Measurements from ENCODE around the gene PRICKLE1. TPM values are rescaled to one million over a fixed set of nuclear protein-coding genes. Genes with fewer than 3 reads are reported as not detected.

PRICKLE1 gene
- total and polyA plus RNA-seq, 7 experiments from 2014 or later = 0.10 to 1.2 (median 0.34) TPM; not detected in 4

DNA sequence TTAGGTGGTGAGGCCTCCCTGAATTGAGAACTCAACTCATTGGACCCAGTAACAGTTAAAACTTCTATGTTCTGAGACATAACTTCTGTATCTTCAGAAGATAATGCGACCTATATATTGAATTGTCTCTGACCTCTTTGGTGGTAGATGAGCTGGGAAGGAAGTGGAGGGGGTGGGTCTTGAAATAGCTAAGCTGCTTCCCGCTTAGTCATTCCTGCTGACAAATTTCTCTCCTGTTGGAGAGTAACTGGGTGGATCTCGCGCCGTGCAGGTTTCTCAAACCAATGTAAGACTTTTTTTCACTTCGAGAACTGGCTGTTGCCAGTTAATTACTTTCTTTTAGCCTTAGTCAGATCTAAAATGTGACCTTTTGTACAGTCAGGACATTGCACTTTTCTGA lies 162.8 kb downstream of the PRICKLE1 start:
- Mint-ChIP-seq H3K4me1 (peaks cover 4 to 20% (median 11%) of the 10 kb centered on the region in 7 donors), H3K9me3 (no peaks in the 10 kb centered on the region), H3K4me3 (no peak overlapping the region), H3K36me3 (peaks cover 15 to 56% (median 44%) of the 10 kb centered on the region in 5 donors), H3K27ac (peak overlapping the region in 1 of 9 donors; percentile 5), H3K27me3 (no peaks in the 10 kb centered on the region)
- H3K27ac ChIP-seq (ENCODE audit: low read depth, low read length) = no peak overlapping the region
- no peak overlapping the region for H3K4me3 ChIP-seq (ENCODE audit: low read length)
- no peaks in the 10 kb centered on the region for H3K4me1 ChIP-seq (ENCODE audit: control insufficient read depth in 2 of 2, insufficient read depth in 2 of 2, low read length in 2 of 2)
- ChIA-PET POLR2A (no interaction called here), CTCF (no interaction called here)
- ATAC-seq (no peak), DNase-seq (no peak)
- no peaks in the 10 kb centered on the region for H3K9me3 ChIP-seq (ENCODE audit: control insufficient read depth in 2 of 3, low read length in 3 of 3)
- intact Hi-C loops (cut with micrococcal nuclease) = no loop called here
- no peaks in the 10 kb centered on the region for H3K27me3 ChIP-seq (ENCODE audit: control insufficient read depth in 2 of 2, insufficient read depth in 2 of 2, low read length in 2 of 2)
- H3K36me3 ChIP-seq (ENCODE audit: control insufficient read depth in 2 of 3, insufficient read depth in 3 of 3, low read length in 3 of 3) = peaks cover 0 to 17% (median 0%) of the 10 kb centered on the region in 3 experiments

DNA sequence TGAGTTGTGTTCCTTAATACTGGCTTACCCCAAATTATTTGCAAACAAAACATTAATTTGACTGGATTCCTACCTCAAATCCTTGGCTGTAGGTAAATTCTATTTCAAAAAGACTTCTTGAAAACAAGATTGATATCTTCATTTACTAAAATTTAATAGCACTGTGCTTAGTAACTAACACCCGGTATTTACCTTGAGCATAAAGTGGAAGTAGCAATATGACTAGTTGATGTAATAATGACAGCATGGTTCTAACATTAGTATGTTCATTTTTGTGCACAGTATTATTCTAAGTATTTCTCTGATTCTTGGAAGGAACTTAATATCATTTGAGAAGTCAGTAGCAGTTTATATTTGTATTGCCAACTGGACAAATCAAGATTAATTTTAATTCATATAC lies 166.8 kb downstream of the PRICKLE1 start:
- H3K9me3 Mint-ChIP-seq = no peaks in the 10 kb centered on the region
- Histone ChIP-seq H3K4me3 (ENCODE audit: low read length) (no peak overlapping the region), H3K27me3 (ENCODE audit: control insufficient read depth in 2 of 2, insufficient read depth in 2 of 2, low read length in 2 of 2) (no peaks in the 10 kb centered on the region), H3K36me3 (ENCODE audit: control insufficient read depth in 2 of 3, insufficient read depth in 3 of 3, low read length in 3 of 3) (peaks cover 0 to 4% (median 0%) of the 10 kb centered on the region in 3 experiments), H3K27ac (ENCODE audit: low read depth, low read length) (no peak overlapping the region), H3K4me1 (ENCODE audit: control insufficient read depth in 2 of 2, insufficient read depth in 2 of 2, low read length in 2 of 2) (no peaks in the 10 kb centered on the region), H3K9me3 (ENCODE audit: control insufficient read depth in 2 of 3, low read length in 3 of 3) (no peaks in the 10 kb centered on the region)
- ATAC-seq (no peak), DNase-seq (no peak)
- POLR2A ChIA-PET = no interaction called here
- H3K4me3 Mint-ChIP-seq = no peak overlapping the region
- peaks cover 11 to 40% (median 25%) of the 10 kb centered on the region in 5 donors for H3K36me3 Mint-ChIP-seq
- H3K27me3 Mint-ChIP-seq = no peaks in the 10 kb centered on the region
- H3K27ac Mint-ChIP-seq = no peak overlapping the region
- intact Hi-C loops (cut with micrococcal nuclease) = no loop called here
- CTCF ChIA-PET = interaction anchor here (0.6 kb wide), 1 partner anchor 302 kb away, joined by 3 read pairs; no protein-coding TSS in a partner anchor
- H3K4me1 Mint-ChIP-seq = peaks cover 7 to 41% (median 30%) of the 10 kb centered on the region in 7 donors

DNA sequence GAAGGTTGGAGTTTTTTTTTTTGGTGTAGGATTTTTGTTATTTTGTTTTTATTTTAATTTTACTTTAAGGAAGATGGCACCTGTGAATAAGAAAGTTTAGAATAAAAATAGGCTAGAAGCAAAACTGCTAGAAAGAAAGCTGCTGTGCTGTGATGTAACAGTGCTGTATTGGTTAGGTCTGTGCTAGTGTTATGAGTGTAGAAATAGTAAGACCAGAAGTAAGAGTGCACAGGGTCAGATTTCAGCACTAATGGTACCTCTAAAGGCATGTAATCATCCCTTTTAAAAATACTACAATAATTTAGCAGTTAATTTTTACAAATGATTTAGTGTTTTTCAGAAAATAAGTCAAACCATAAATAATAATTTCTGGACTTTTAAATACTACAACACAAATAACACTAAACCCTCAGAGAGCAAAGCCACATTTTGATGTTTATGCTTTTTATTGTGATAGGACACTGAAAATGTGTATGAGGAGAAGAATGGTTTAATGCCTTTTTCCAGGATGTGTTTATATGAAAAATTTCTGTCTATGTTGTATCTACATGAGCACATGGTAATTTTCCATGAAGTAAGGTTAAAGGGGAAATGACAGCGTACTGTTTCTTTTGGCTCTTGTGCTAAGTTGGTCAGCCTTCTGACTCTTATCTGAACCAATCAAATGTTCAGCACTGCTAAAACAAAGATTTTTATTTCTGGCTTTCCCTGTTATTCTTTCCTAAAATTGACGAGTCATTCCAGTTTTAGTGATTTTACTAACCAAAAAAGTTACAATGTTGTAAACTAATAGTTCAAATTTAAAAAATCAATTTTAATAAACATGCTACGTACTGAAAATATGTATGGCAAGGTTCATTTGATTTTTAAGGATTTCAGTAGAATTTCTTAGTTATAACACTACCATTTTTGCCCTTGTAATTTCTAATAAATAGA lies 167.4 kb downstream of the PRICKLE1 start:
- Mint-ChIP-seq H3K27ac (peak overlapping the region in 1 of 9 donors; percentile 38), H3K36me3 (peaks cover 5 to 35% (median 20%) of the 10 kb centered on the region in 5 donors), H3K9me3 (no peaks in the 10 kb centered on the region), H3K4me1 (peaks cover 7 to 46% (median 28%) of the 10 kb centered on the region in 7 donors), H3K27me3 (no peaks in the 10 kb centered on the region), H3K4me3 (no peak overlapping the region)
- ATAC-seq = no peak
- CTCF ChIA-PET = no interaction called here
- Histone ChIP-seq H3K9me3 (ENCODE audit: control insufficient read depth in 2 of 3, low read length in 3 of 3) (no peaks in the 10 kb centered on the region), H3K27ac (ENCODE audit: low read depth, low read length) (no peak overlapping the region), H3K27me3 (ENCODE audit: control insufficient read depth in 2 of 2, insufficient read depth in 2 of 2, low read length in 2 of 2) (no peaks in the 10 kb centered on the region), H3K4me1 (ENCODE audit: control insufficient read depth in 2 of 2, insufficient read depth in 2 of 2, low read length in 2 of 2) (no peaks in the 10 kb centered on the region), H3K4me3 (ENCODE audit: low read length) (no peak overlapping the region), H3K36me3 (ENCODE audit: control insufficient read depth in 2 of 3, insufficient read depth in 3 of 3, low read length in 3 of 3) (peaks cover 0 to 4% (median 0%) of the 10 kb centered on the region in 3 experiments)
- no peak for DNase-seq
- intact Hi-C loops (cut with micrococcal nuclease) = no loop called here
- POLR2A ChIA-PET = no interaction called here

DNA sequence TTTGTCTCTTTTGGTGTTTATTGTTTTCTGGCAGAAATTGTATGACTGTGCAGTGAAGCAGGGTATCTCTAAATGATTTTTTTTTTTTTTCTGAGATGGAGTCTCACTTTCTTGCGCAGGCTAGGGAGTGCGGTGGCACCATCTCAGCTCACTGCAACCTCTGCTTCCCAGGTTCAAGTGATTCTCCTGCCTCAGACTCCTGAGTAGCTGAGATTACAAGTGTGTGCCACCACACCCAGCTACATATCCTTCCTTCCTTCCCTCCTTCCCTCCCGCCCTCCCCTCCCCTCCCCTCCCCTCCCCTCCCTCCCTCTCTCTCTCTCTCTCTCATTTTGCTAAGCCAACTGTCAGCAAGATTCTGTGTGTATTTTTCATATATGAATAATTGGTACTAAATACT lies 169.2 kb downstream of the PRICKLE1 start:
- Histone ChIP-seq H3K27me3 (ENCODE audit: control insufficient read depth in 2 of 2, insufficient read depth in 2 of 2, low read length in 2 of 2) (no peaks in the 10 kb centered on the region), H3K9me3 (ENCODE audit: control insufficient read depth in 2 of 3, low read length in 3 of 3) (no peaks in the 10 kb centered on the region), H3K4me1 (ENCODE audit: control insufficient read depth in 2 of 2, insufficient read depth in 2 of 2, low read length in 2 of 2) (no peaks in the 10 kb centered on the region), H3K4me3 (ENCODE audit: low read length) (no peak overlapping the region), H3K27ac (ENCODE audit: low read depth, low read length) (no peak overlapping the region), H3K36me3 (ENCODE audit: control insufficient read depth in 2 of 3, insufficient read depth in 3 of 3, low read length in 3 of 3) (peaks cover 0 to 4% (median 0%) of the 10 kb centered on the region in 3 experiments)
- ATAC-seq = no peak
- Mint-ChIP-seq H3K27me3 (no peaks in the 10 kb centered on the region), H3K4me3 (no peak overlapping the region), H3K36me3 (peaks cover 7 to 40% (median 23%) of the 10 kb centered on the region in 5 donors), H3K4me1 (peaks cover 11 to 57% (median 37%) of the 10 kb centered on the region in 7 donors), H3K27ac (peak overlapping the region in 2 of 9 donors; percentile 9 to 46), H3K9me3 (no peaks in the 10 kb centered on the region)
- DNase-seq = no peak
- ChIA-PET POLR2A (interaction anchor here (0.7 kb wide), 1 partner anchor 318 kb away, joined by 7 read pairs; no protein-coding TSS in a partner anchor), CTCF (no interaction called here)
- intact Hi-C loops (cut with micrococcal nuclease) = no loop called here

DNA sequence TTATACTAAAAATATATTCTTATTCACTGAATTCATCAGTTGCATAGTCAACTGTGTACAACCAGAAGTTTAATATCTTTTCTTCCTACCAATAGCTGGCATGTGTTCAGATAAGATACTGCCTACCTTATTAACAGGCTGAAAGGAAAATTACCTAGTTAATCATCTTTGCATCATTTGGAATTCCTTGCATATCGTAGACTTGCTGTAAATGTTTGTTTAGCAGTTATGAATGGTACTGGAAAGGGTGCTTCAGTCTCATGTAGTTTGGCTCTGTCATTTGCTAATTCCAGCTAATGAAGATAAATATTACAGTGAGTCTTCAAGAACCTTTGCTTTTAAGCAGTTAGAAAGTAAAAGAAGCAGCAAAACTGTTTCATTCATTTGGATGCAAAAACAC lies 179.2 kb downstream of the PRICKLE1 start:
- POLR2A ChIA-PET = no interaction called here
- no peak overlapping the region for H3K4me3 ChIP-seq (ENCODE audit: low read length)
- no peak overlapping the region for H3K27ac ChIP-seq (ENCODE audit: low read depth, low read length)
- no peak for ATAC-seq
- intact Hi-C loops (cut with micrococcal nuclease) = no loop called here
- H3K9me3 Mint-ChIP-seq = peaks cover 0 to 2% (median 0%) of the 10 kb centered on the region in 11 donors
- DNase-seq = no peak
- H3K27me3 Mint-ChIP-seq = no peaks in the 10 kb centered on the region
- H3K4me1 Mint-ChIP-seq = peaks cover 2 to 23% (median 16%) of the 10 kb centered on the region in 7 donors
- no peaks in the 10 kb centered on the region for H3K36me3 ChIP-seq (ENCODE audit: control insufficient read depth in 2 of 3, insufficient read depth in 3 of 3, low read length in 3 of 3)
- no peak overlapping the region for H3K27ac Mint-ChIP-seq
- CTCF ChIA-PET = no interaction called here
- H3K4me1 ChIP-seq (ENCODE audit: control insufficient read depth in 2 of 2, insufficient read depth in 2 of 2, low read length in 2 of 2) = no peaks in the 10 kb centered on the region
- peaks cover 6 to 56% (median 23%) of the 10 kb centered on the region in 5 donors for H3K36me3 Mint-ChIP-seq
- H3K9me3 ChIP-seq (ENCODE audit: control insufficient read depth in 2 of 3, low read length in 3 of 3) = no peaks in the 10 kb centered on the region
- no peak overlapping the region for H3K4me3 Mint-ChIP-seq
- no peaks in the 10 kb centered on the region for H3K27me3 ChIP-seq (ENCODE audit: control insufficient read depth in 2 of 2, insufficient read depth in 2 of 2, low read length in 2 of 2)

DNA sequence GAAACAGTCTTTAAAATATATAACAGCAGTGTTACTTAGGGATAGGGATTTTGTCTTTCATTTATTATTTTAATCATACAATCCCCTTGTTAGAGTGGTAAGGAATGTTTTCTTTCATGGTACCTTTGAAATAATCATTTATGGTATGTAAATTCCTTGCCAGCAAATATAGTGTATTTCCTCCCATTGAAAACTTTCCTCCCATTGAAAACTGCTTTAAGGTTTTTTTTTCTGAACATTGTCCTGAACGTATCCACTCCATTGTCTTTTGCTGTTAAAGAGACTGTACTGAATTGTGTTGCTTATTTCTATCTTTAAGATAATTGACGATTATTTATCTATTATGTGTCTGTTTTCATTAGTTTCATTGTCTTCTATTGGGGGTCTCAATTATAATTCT lies 180.1 kb downstream of the PRICKLE1 start:
- H3K27ac Mint-ChIP-seq = peak overlapping the region in 1 of 9 donors; percentile 67
- H3K4me3 Mint-ChIP-seq = no peak overlapping the region
- CTCF ChIA-PET = no interaction called here
- H3K4me3 ChIP-seq (ENCODE audit: low read length) = no peak overlapping the region
- no peaks in the 10 kb centered on the region for H3K4me1 ChIP-seq (ENCODE audit: control insufficient read depth in 2 of 2, insufficient read depth in 2 of 2, low read length in 2 of 2)
- H3K36me3 Mint-ChIP-seq = peaks cover 9 to 56% (median 27%) of the 10 kb centered on the region in 5 donors
- intact Hi-C loops (cut with micrococcal nuclease) = no loop called here
- peaks cover 0 to 2% (median 0%) of the 10 kb centered on the region in 11 donors for H3K9me3 Mint-ChIP-seq
- no peaks in the 10 kb centered on the region for H3K9me3 ChIP-seq (ENCODE audit: control insufficient read depth in 2 of 3, low read length in 3 of 3)
- no peak overlapping the region for H3K27ac ChIP-seq (ENCODE audit: low read depth, low read length)
- POLR2A ChIA-PET = no interaction called here
- no peaks in the 10 kb centered on the region for H3K27me3 ChIP-seq (ENCODE audit: control insufficient read depth in 2 of 2, insufficient read depth in 2 of 2, low read length in 2 of 2)
- no peaks in the 10 kb centered on the region for H3K36me3 ChIP-seq (ENCODE audit: control insufficient read depth in 2 of 3, insufficient read depth in 3 of 3, low read length in 3 of 3)
- DNase-seq (no peak), ATAC-seq (no peak)
- no peaks in the 10 kb centered on the region for H3K27me3 Mint-ChIP-seq
- peaks cover 2 to 27% (median 16%) of the 10 kb centered on the region in 7 donors for H3K4me1 Mint-ChIP-seq

Measured in naive thymus-derived CD4-positive, alpha-beta T cell (primary cell).